ENCODE measurements around the gene STAP1. TPM values are rescaled to one million over a fixed set of nuclear protein-coding genes. Genes with fewer than 3 reads are reported as not detected.

Gene STAP1
- total RNA-seq, 3 donors from 2014 or later: 0.32 TPM; not detected in 2

Other genes with a start within 250 kb of the STAP1 start
- 10 to 100 TPM; 30.7 to 67.6 (median 45.9) TPM for gene CENPC, start 13.2 kb upstream of the STAP1 start, total RNA-seq
- 10 to 100 TPM; 37.8 to 85.5 (median 50.5) TPM for gene UBA6, start 142.4 kb downstream of the STAP1 start, total RNA-seq
- gene GNRHR, start 195.7 kb downstream of the STAP1 start, total RNA-seq: not detected